GM23248 (cell line): ENCODE data around the gene PIP5K1C. TPM values are rescaled to one million over a fixed set of nuclear protein-coding genes. Genes with fewer than 3 reads are reported as not detected.
A peak's percentile ranks its signal among the peaks of the same experiment; 100 is the strongest.

Experiments
- DNase-seq: peaks from one replicate; pipeline ENCODE4 v3.0.0-alpha.2; 2015
- H2AFZ ChIP-seq: fragments of 200-600 bp; sonication (generic); 2 replicates; pipeline ENCODE4 v1.6.1; 2016; ENCODE audit warnings: antibody characterized with exemption
- H3F3A ChIP-seq: fragments of 200-600 bp; sonication (generic); 2 replicates; pipeline ENCODE4 v1.6.1; 2016; ENCODE audit warnings: mild to moderate bottlenecking, antibody characterized with exemption, mixed run types; ENCODE audit not compliant: insufficient read depth
- H3K27ac ChIP-seq: fragments of 200-600 bp; sonication (generic); 2 replicates; pipeline ENCODE4 v1.5.1; 2016; ENCODE audit warnings: mild to moderate bottlenecking
- H3K27me3 ChIP-seq: fragments of 200-600 bp; sonication (generic); replicated peaks from 2 replicates; pipeline ENCODE4 v1.6.1; 2016; ENCODE audit warnings: mild to moderate bottlenecking; ENCODE audit not compliant: insufficient read depth
- H3K36me3 ChIP-seq: fragments of 200-600 bp; sonication (generic); 2 replicates; pipeline ENCODE4 v1.6.1; 2016; ENCODE audit warnings: low read depth, mild to moderate bottlenecking
- H3K4me1 ChIP-seq: fragments of 200-600 bp; sonication (generic); 2 replicates; pipeline ENCODE4 v1.6.1; 2016; ENCODE audit warnings: mild to moderate bottlenecking; ENCODE audit not compliant: insufficient read depth
- H3K4me2 ChIP-seq: fragments of 200-600 bp; sonication (generic); one replicate; pipeline ENCODE4 v1.6.1; 2016; ENCODE audit warnings: mild to moderate bottlenecking; ENCODE audit not compliant: unreplicated experiment
- H3K4me3 ChIP-seq: fragments of 200-600 bp; sonication (generic); 2 replicates; pipeline ENCODE4 v1.5.1; 2016; ENCODE audit warnings: mild to moderate bottlenecking
- H3K79me2 ChIP-seq: fragments of 200-600 bp; sonication (generic); 2 replicates; pipeline ENCODE4 v1.6.1; 2016; ENCODE audit warnings: mild to moderate bottlenecking; ENCODE audit not compliant: insufficient read depth
- H3K9ac ChIP-seq: fragments of 200-600 bp; sonication (generic); 2 replicates; pipeline ENCODE4 v1.6.1; 2016; ENCODE audit warnings: mild to moderate bottlenecking
- H3K9me2 ChIP-seq: fragments of 200-600 bp; sonication (generic); 2 replicates; pipeline ENCODE4 v1.6.1; 2016; ENCODE audit warnings: mixed run types, mild to moderate bottlenecking, moderate library complexity; ENCODE audit not compliant: insufficient read depth
- H3K9me3 ChIP-seq: fragments of 200-600 bp; sonication (generic); one replicate; pipeline ENCODE4 v1.6.1; 2017; ENCODE audit warnings: low read depth
- H4K20me1 ChIP-seq: fragments of 200-600 bp; sonication (generic); 2 replicates; pipeline ENCODE4 v1.6.0; 2016; ENCODE audit not compliant: insufficient read depth
- EZH2 ChIP-seq: fragments of 200-600 bp; sonication (generic); IDR thresholded peaks from 2 replicates; pipeline ENCODE4 v1.6.1; 2018; ENCODE audit warnings: antibody characterized with exemption, mild to moderate bottlenecking; ENCODE audit not compliant: insufficient read depth, poor library complexity, severe bottlenecking
- EZH2phosphoT487 ChIP-seq: fragments of 200-600 bp; sonication (generic); IDR thresholded peaks from 2 replicates; pipeline ENCODE4 v1.6.1; 2018; ENCODE audit warnings: antibody characterized with exemption, moderate library complexity, mild to moderate bottlenecking, low read depth; ENCODE audit not compliant: insufficient read depth
- WGBS, 2 experiments: methylation state at CpG; one replicate each; pipeline ENCODE4 v1.1.6; 2015 to 2017; ENCODE audit warnings: low lambda C conversion rate in 2 of 2, low coverage in 1 of 2; ENCODE audit errors: missing lambda C conversion rate in 2 of 2; 5-methylcytosine and 5-hydroxymethylcytosine counted together
- in situ Hi-C: fragments of 300-500 bp; cut with MboI; formaldehyde crosslinking; loops from 2 replicates; pipeline ENCODE4 v1.15.0; 2020
- polyA plus RNA-seq: library from polyadenylated mRNA; unstranded; fragments of >200 nt; fragmentation: Nextera tagmentation; extraction: Ambion mirVana; gene quantifications from 2 replicates; pipeline ENCODE4 v1.2.1, GENCODE V29; 2016
- total RNA-seq: library from RNA; depleted of rRNA; stranded (reverse); fragments of >200 nt; shearing (Covaris generic); gene quantifications from 2 replicates; pipeline ENCODE4 v1.2.3, GENCODE V29; 2014

Gene PIP5K1C
- total and polyA plus RNA-seq, 2 experiments from 2014 or later, result 31.2 to 34.0 TPM

DNA sequence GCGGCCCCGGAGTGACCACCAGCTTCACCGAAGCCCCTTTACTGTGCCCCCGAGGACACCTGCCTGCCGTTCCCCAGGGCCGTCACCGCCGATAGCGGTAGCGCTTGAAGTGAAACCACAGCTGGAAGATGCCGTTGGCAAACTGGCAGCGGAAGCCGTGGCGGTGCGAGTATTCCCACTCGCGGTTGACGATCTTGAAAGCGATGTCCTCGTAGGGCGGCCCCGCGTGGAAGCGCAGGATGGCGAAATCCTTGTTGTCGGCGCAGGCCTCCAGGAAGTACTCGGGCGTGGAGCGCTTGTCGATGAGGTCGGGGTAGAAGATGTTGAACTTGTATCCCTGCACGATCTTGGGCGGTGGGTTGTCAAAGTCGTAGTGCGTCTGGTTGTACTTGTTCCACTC is 88.4 kb downstream of the PIP5K1C start:
- Histone ChIP-seq H3K4me1 (no peaks in the 10 kb centered on the region), H3K9me2 (no peaks in the 10 kb centered on the region), H3K4me3 (no peak overlapping the region), H3K9ac (no peak overlapping the region), H3K36me3 (no peaks in the 10 kb centered on the region), H3K27ac (no peak overlapping the region), H3K27me3 (no peaks in the 10 kb centered on the region), H2AFZ (no peak overlapping the region), H4K20me1 (no peaks in the 10 kb centered on the region), H3K79me2 (no peaks in the 10 kb centered on the region), H3F3A (no peaks in the 10 kb centered on the region; the same call in 1 of the 2 replicates), H3K9me3 (no peaks in the 10 kb centered on the region), H3K4me2 (no peak overlapping the region)
- in situ Hi-C loops, result loop anchor here (25.0 kb wide), 1 partner anchor 300 kb away; no protein-coding TSS in a partner anchor
- 94 to 97% methylated on average over 34 to 36 of the region's 36 CpGs for WGBS, 2 experiments
- TF ChIP-seq EZH2phosphoT487 (no peak), EZH2 (no peak)
- no peak for DNase-seq

DNA sequence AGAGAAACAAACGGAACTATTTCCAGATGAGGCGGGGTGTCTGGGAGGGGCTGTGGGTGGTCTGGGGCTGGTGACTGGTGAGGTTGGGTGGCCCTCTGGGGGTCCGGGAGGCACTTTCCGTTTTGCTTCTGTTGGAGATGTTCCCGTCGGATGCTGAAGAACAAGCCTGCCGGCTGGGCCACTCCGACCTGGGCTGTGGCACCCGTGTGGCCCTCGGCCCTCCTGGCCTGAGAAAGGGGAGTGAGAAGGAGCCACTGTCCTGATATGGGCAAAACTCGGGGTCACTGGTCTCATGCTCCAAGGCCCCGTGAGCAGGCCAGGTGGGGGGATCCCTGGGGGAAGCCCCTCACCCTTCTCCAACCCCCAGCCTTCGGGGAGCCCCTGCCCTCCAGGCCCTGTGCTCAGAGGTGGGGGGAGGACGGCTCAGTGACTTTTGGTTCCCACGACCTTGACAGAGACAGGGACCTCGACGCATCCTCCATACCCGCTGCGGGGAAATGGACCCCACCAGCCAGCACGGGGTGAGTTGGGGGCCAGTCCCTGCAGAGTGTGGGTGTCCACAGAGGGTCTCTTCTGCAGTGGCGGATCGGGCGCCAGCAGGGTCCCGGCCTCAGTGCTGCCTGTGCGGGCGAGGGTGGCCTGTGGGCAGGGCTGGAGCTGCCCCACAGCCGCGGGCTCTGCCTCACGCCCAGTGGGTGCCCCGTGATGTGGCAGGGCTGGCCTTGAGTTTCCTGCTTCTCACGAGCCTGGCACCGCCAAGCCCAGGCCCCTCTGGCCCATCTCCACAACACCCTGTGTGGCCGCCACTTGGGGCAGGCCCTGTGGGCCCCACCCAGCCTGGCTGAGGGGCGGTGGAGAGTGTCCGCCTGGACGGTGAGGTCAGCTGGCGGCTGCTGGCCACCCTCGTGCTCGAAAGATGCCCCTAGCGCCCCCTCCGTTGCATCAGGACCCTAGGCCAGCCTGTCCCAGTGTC is 89.2 kb downstream of the PIP5K1C start:
- no peak for TF ChIP-seq EZH2phosphoT487
- no peak for TF ChIP-seq EZH2
- 83 to 85% methylated on average over 34 to 39 of the region's 41 CpGs for WGBS, 2 experiments

DNA sequence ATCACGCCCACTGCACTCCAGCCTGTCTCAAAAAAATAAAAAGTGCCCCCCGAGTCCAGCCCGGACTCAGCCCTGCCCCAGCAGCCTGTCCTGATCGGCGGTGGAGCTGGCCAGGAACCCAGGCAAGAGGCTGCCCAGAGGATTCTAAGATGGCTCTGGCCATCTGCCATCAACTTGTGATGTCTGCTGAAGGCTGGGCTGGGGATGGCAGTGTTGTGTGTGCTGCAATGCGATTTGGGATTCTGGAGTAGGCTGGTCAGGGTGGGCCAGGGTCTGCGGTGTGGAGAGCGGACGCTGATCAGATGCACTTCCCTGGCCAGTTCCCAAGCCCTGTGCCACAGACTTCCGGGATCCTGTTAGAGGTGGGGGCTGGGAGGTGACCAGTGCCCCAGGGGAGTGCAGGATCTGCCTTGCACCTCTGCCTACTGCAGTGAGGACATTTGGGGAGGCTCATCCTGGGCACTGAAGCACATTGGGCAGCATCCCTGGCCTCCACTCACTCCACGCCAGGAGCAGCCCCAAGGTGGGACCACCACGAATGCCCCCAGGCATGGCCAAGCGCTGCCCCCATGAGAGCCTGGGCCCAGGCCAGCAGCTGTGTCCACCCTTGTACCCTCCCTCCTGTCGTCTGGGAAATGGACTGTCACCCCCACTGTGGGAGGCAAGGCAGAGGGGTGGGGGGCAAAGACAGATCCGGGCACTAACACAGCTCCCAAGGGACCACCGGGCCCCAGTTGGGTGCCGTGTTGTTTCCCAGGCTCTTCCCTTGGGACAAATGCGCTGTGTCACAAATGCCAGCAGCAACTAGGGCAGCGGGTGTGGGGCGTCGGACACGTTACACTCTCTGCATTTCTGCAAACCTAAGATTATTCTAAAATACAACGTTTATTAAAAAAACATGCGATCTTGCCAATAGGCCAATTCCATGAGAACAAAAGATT is 90.2 kb downstream of the PIP5K1C start:
- Histone ChIP-seq H2AFZ (no peak overlapping the region), H3K36me3 (no peaks in the 10 kb centered on the region), H3K4me2 (no peak overlapping the region), H3F3A (no peaks in the 10 kb centered on the region; the same call in 1 of the 2 replicates), H3K27me3 (no peaks in the 10 kb centered on the region), H3K4me1 (no peaks in the 10 kb centered on the region), H3K9me2 (no peaks in the 10 kb centered on the region), H3K27ac (no peak overlapping the region), H3K9me3 (no peaks in the 10 kb centered on the region), H3K79me2 (no peaks in the 10 kb centered on the region), H3K4me3 (no peak overlapping the region), H4K20me1 (no peaks in the 10 kb centered on the region), H3K9ac (no peak overlapping the region)
- WGBS, 2 experiments, result 68 to 72% methylated on average over 24 of the region's 24 CpGs
- peak; percentile 36 for DNase-seq
- TF ChIP-seq EZH2 (no peak), EZH2phosphoT487 (no peak)
- in situ Hi-C loops, result loop anchor here (25.0 kb wide), 1 partner anchor 298 kb away; no protein-coding TSS in a partner anchor

More for the DNA sequence above, 89.2 kb downstream of the PIP5K1C start:
- Histone ChIP-seq H3K9me3 (no peaks in the 10 kb centered on the region), H3K27ac (no peak overlapping the region), H3K9ac (no peak overlapping the region), H3K4me2 (no peak overlapping the region), H3K9me2 (no peaks in the 10 kb centered on the region), H3F3A (no peaks in the 10 kb centered on the region; the same call in 1 of the 2 replicates), H3K36me3 (no peaks in the 10 kb centered on the region), H2AFZ (no peak overlapping the region), H3K4me3 (no peak overlapping the region), H3K27me3 (no peaks in the 10 kb centered on the region), H3K79me2 (no peaks in the 10 kb centered on the region), H4K20me1 (no peaks in the 10 kb centered on the region), H3K4me1 (no peaks in the 10 kb centered on the region)
- no peak for DNase-seq
- in situ Hi-C loops, result loop anchor here (25.0 kb wide), 1 partner anchor 299 kb away; no protein-coding TSS in a partner anchor

DNA sequence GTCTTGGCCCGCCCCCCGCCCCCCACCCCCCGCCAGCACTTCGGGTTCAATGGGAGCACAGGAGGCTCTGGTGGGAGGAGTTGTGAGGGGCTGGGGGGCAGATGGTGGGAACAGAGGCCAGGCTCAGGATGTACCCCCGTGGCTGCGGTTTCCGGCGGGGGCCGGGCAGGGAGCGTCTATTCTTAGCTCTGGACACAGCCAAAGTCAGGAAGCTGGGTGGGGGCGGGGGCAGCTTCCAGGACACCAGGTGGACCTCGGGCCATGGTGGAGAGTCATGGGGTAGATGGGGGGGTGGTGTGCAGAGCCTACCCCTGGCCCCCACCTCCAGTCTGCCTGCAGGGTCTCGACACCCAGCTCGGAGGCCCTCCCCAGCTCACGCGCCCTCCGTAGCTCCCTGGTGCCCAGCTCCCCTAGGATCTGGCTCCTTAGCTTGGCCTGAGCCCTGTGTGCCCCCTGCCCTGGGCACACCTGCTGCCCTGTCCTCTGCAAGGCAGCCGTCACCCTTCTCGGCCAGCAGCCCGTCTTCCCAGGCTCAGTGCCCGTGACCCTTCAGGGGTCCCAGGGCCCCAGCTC is 91.4 kb downstream of the PIP5K1C start:
- no peak overlapping the region for H2AFZ ChIP-seq
- H3K27ac ChIP-seq, result no peak overlapping the region
- no peaks in the 10 kb centered on the region for H3K79me2 ChIP-seq
- TF ChIP-seq EZH2 (no peak), EZH2phosphoT487 (no peak)
- no peaks in the 10 kb centered on the region for H3K36me3 ChIP-seq
- H3K9ac ChIP-seq, result no peak overlapping the region
- DNase-seq, result no peak
- no peaks in the 10 kb centered on the region for H3K4me1 ChIP-seq
- H3K4me2 ChIP-seq, result no peak overlapping the region
- H3K9me3 ChIP-seq, result no peaks in the 10 kb centered on the region
- no peaks in the 10 kb centered on the region for H3K9me2 ChIP-seq
- no peaks in the 10 kb centered on the region for H4K20me1 ChIP-seq
- no peak overlapping the region for H3K4me3 ChIP-seq
- no peaks in the 10 kb centered on the region for H3K27me3 ChIP-seq
- in situ Hi-C loops, result loop anchor here (25.0 kb wide), 1 partner anchor 297 kb away; no protein-coding TSS in a partner anchor
- WGBS, 2 experiments, result 75 to 87% methylated on average over 13 to 21 of the region's 21 CpGs
- H3F3A ChIP-seq, result no peaks in the 10 kb centered on the region; the same call in 1 of the 2 replicates
